Measurements from ENCODE around the gene FIGNL1.

FIGNL1 gene

GRCh38 chr7:50425318-50425717 lies 24.8 kb downstream of the FIGNL1 start:
- TF ChIP-seq SIN3A (IDR thresholded peaks at IDR 0.05; ENCODE audit: borderline replicate concordance, insufficient read depth, low read length) (no peak), TAF1 (IDR thresholded peaks at IDR 0.05; ENCODE audit: borderline replicate concordance, insufficient read depth, low read length) (no peak), FOXP2 (optimal IDR thresholded peaks at IDR 0.05; ENCODE audit: borderline replicate concordance, extremely low read depth, extremely low read length, insufficient read depth) (no peak), POLR2AphosphoS5 (IDR thresholded peaks at IDR 0.05; ENCODE audit: low read depth, low read length) (no peak), REST (IDR thresholded peaks at IDR 0.05; ENCODE audit: insufficient read depth in 1 of 2, low read depth in 2 of 2, low read length in 2 of 2) (no peak)

- TF ChIP-seq TAF1 (IDR thresholded peaks at IDR 0.05; ENCODE audit: borderline replicate concordance, insufficient read depth, low read length): no peak
- no peak for TF ChIP-seq FOXP2 (optimal IDR thresholded peaks at IDR 0.05; ENCODE audit: borderline replicate concordance, extremely low read depth, extremely low read length, insufficient read depth)
- TF ChIP-seq SIN3A (IDR thresholded peaks at IDR 0.05; ENCODE audit: borderline replicate concordance, insufficient read depth, low read length): no peak
- no peak for TF ChIP-seq REST (IDR thresholded peaks at IDR 0.05; ENCODE audit: insufficient read depth in 1 of 2, low read depth in 2 of 2, low read length in 2 of 2)
- no peak for TF ChIP-seq POLR2AphosphoS5 (IDR thresholded peaks at IDR 0.05; ENCODE audit: low read depth, low read length)
These were observed 26.3 kb downstream of the FIGNL1 start for GRCh38 chr7:50423860-50424259.

- TF ChIP-seq TAF1 (IDR thresholded peaks at IDR 0.05; ENCODE audit: borderline replicate concordance, insufficient read depth, low read length): no peak
- TF ChIP-seq POLR2AphosphoS5 (IDR thresholded peaks at IDR 0.05; ENCODE audit: low read depth, low read length): no peak
- no peak for TF ChIP-seq REST (IDR thresholded peaks at IDR 0.05; ENCODE audit: insufficient read depth in 1 of 2, low read depth in 2 of 2, low read length in 2 of 2)
- no peak for TF ChIP-seq FOXP2 (optimal IDR thresholded peaks at IDR 0.05; ENCODE audit: borderline replicate concordance, extremely low read depth, extremely low read length, insufficient read depth)
- no peak for TF ChIP-seq SIN3A (IDR thresholded peaks at IDR 0.05; ENCODE audit: borderline replicate concordance, insufficient read depth, low read length)
These were observed 27.3 kb downstream of the FIGNL1 start for GRCh38 chr7:50422858-50423257.

- TF ChIP-seq FOXP2 (optimal IDR thresholded peaks at IDR 0.05; ENCODE audit: borderline replicate concordance, extremely low read depth, extremely low read length, insufficient read depth) (no peak), SIN3A (IDR thresholded peaks at IDR 0.05; ENCODE audit: borderline replicate concordance, insufficient read depth, low read length) (no peak), POLR2AphosphoS5 (IDR thresholded peaks at IDR 0.05; ENCODE audit: low read depth, low read length) (no peak), REST (IDR thresholded peaks at IDR 0.05; ENCODE audit: insufficient read depth in 1 of 2, low read depth in 2 of 2, low read length in 2 of 2) (no peak), TAF1 (IDR thresholded peaks at IDR 0.05; ENCODE audit: borderline replicate concordance, insufficient read depth, low read length) (no peak)
These were observed 29.1 kb downstream of the FIGNL1 start for GRCh38 chr7:50421043-50421442.
